AG04450 (cell line): ENCODE data around the gene ZSWIM5. TPM values are rescaled to one million over a fixed set of nuclear protein-coding genes. Genes with fewer than 3 reads are reported as not detected.
"Not testable (repeated sequence)": the region's sequence is repeated elsewhere in the genome, so short reads cannot be mapped to it uniquely, and the experiment has no call there.

ENCODE experiments used
- CTCF ChIA-PET: fragments of 300-600, 350-600 bp; formaldehyde crosslinking; extraction: SDS; loops from one replicate; lab custom pipeline; 2022; ENCODE audit warnings: antibody characterized with exemption, inconsistent platforms; lab: Charles Lee
- POLR2A ChIA-PET: fragments of 350-600 bp; formaldehyde crosslinking; extraction: SDS; loops from one replicate; lab custom pipeline; 2021; ENCODE audit warnings: antibody characterized with exemption, inconsistent platforms; lab: Yijun Ruan, JAX
- DNase-seq: peaks from one replicate; pipeline ENCODE4 v3.0.0-alpha.2; 2011; ENCODE audit warnings: low read depth, low spot score
- H3K27ac ChIP-seq: one replicate; pipeline ENCODE4 v1.5.1; 2012; ENCODE audit warnings: low read depth, low read length, control low read depth
- H3K27me3 ChIP-seq: one replicate; pipeline ENCODE4 v1.6.0; 2012; ENCODE audit warnings: low read length; ENCODE audit not compliant: control insufficient read depth, insufficient read depth
- H3K4me3 ChIP-seq: 2 replicates; pipeline ENCODE4 v1.5.1; 2011; ENCODE audit warnings: mild to moderate bottlenecking, low read depth, low read length, control low read depth
- H3K9me3 ChIP-seq: 2 replicates; pipeline ENCODE4 v1.5.1; 2012; ENCODE audit warnings: low read length; ENCODE audit not compliant: control insufficient read depth, insufficient read depth
- CTCF ChIP-seq: IDR thresholded peaks from 2 replicates; pipeline ENCODE4 v1.5.1; 2011; ENCODE audit warnings: low read depth, low read length, control low read depth, inconsistent platforms
- polyA plus RNA-seq: library from polyadenylated mRNA; depleted of rRNA; stranded (reverse); fragments of >200 nt; gene quantifications from 2 replicates; pipeline ENCODE4 v1.2.3, GENCODE V29; 2011

Gene ZSWIM5
- polyA plus RNA-seq, 1 experiment, result 0.06 TPM

DNA sequence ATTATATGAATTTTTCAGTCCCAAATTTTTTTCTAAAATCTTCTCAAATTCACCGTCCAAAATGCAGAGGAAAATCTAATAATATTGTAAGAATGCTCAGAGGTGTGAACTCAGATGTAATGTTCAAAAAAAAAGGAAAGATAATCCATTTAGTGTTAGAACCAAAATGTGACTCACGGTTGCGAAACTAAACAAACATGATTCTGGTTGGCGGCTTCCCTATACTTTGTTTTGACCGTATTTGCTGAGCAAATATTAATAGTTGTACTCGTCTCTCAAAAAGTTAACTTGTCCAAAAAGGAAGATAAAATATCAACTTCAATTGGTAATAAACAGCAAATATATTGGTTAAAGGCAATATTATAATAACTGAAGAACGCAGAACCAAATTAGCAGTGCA lies 34.4 kb downstream of the ZSWIM5 start:
- Histone ChIP-seq H3K27ac (no peak overlapping the region), H3K9me3 (no peaks in the 10 kb centered on the region), H3K4me3 (no peak overlapping the region), H3K27me3 (peaks cover 2% of the 10 kb centered on the region)
- no peak for DNase-seq
- POLR2A ChIA-PET, result no interaction called here
- TF ChIP-seq CTCF, result no peak
- CTCF ChIA-PET, result no interaction called here

DNA sequence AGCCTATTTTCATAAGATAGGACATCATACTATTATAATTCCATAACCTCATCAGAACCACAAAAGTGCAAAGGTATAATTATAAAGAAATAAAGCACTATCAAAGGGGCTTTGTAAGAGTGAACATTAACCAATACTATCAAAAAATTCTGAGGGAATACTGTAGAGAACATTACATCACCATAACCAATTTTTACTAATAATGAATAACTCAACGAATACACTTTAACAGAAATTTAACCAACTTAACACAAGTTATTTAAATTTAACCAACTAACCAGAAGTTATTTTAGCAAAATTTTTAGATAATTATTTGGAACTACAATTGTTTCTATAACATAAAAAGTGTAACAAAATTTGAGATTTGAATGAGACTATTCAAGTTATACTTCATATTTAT lies 34.8 kb downstream of the ZSWIM5 start:
- TF ChIP-seq CTCF, result no peak
- Histone ChIP-seq H3K27me3 (peaks cover 2% of the 10 kb centered on the region), H3K4me3 (no peak overlapping the region), H3K27ac (no peak overlapping the region), H3K9me3 (no peaks in the 10 kb centered on the region)
- DNase-seq, result no peak
- POLR2A ChIA-PET, result no interaction called here
- CTCF ChIA-PET, result no interaction called here

- Histone ChIP-seq H3K9me3 (no peaks in the 10 kb centered on the region), H3K27me3 (peaks cover 2% of the 10 kb centered on the region), H3K27ac (no peak overlapping the region), H3K4me3 (no peak overlapping the region)
- CTCF ChIA-PET, result interaction anchor here (0.6 kb wide), 1 partner anchor 131 kb away, joined by 9 read pairs; no protein-coding TSS in a partner anchor
- TF ChIP-seq CTCF, result no peak
- DNase-seq, result no peak
- POLR2A ChIA-PET, result no interaction called here
These were observed 36.2 kb downstream of the ZSWIM5 start for GRCh38 chr1:45170151-45170742.

DNA sequence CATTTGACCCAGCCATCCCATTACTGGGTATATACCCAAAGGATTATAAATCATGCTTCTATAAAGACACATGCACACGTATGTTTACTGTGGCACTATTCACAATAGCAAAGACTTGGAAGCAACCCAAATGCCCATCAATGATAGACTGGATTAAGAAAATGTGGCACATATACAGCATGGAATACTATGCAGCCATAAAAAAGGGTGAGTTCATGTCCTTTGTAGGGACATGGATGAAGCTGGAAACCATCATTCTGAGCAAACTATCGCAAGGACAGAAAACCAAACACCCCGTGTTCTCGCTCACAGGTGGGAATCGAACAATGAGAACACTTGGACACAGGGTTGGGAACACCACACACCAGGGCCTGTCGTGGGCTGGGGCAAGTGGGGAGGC lies 38.5 kb downstream of the ZSWIM5 start:
- H3K27me3 ChIP-seq, CTCF ChIA-PET, POLR2A ChIA-PET, DNase-seq, H3K9me3 ChIP-seq, H3K27ac ChIP-seq, H3K4me3 ChIP-seq: not testable (repeated sequence)

DNA sequence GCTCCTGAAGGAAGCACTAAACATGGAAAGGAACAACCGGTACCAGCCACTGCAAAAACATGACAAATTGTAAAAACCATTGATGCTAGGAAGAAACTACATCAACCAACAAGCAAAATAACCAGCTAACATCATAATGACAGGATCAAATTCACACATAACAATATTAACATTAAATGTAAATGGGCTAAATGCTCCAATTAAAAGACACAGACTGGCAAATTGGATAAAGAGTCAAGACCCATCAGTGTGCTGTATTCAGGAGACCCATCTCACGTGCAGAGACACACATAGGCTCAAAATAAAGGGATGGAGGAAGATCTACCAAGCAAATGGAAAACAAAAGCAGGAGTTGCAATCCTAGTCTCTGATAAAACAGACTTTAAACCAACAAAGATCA lies 42.1 kb downstream of the ZSWIM5 start:
- POLR2A ChIA-PET, CTCF ChIA-PET, H3K4me3 ChIP-seq: not testable (repeated sequence)

GRCh38 chr1:45163111-45163510 lies 43.3 kb downstream of the ZSWIM5 start:
- DNase-seq, H3K9me3 ChIP-seq, POLR2A ChIA-PET, H3K4me3 ChIP-seq, H3K27ac ChIP-seq, H3K27me3 ChIP-seq: not testable (repeated sequence)
- CTCF ChIA-PET, result interaction anchor here (0.6 kb wide), 1 partner anchor 1827 kb away, joined by 4 read pairs; no protein-coding TSS in a partner anchor

More for the DNA sequence above, 42.1 kb downstream of the ZSWIM5 start:
- not testable (repeated sequence) for H3K27me3 ChIP-seq, H3K27ac ChIP-seq, H3K9me3 ChIP-seq, DNase-seq

DNA sequence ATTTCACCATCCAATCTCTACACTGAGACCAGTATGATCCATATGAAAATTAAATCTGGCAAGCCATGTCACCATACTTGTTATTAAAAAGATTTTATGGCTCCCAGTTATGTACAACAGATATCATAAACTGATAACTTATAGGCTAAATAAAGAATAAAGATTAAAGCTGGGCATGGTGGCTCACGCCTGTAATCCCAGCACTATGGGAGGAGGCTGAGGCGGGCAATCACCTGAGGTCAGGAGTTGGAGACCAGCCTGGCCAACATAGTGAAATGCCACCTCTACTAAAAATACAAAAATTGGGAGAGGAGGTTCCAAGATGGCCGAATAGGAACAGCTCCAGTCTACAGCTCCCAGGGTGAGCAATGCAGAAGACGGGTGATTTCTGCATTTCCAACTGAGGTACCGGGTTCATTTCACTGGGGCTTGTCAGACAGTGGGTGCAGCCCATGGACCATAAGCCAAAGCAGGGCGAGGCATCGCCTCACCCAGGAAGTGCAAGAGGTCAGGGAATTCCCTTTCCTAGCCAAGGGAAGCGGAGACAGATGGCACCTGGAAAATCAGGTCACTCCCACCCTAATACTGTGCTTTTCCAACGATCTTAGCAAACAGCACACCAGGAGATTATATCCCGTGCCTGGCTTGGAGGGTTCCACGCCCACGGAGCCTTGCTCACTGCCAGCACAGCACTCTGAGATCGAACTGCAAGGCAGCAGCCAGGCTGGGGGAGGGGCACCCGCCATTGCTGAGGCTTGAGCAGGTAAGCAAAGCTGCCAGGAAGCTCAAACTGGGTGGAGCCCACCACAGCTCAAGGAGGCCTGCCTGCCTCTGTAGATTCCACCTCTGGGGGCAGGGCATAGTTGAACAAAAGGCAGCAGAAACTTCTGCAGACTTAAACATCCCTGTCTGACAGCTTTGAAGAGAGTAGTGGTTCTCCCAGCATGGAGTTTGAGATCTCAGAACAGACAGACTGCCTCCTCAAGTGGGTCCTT lies 44.1 kb downstream of the ZSWIM5 start:
- POLR2A ChIA-PET, H3K27ac ChIP-seq, H3K4me3 ChIP-seq, DNase-seq, H3K27me3 ChIP-seq, H3K9me3 ChIP-seq: not testable (repeated sequence)
- CTCF ChIA-PET, result interaction anchor here (0.6 kb wide), 1 partner anchor 1827 kb away, joined by 4 read pairs; no protein-coding TSS in a partner anchor
